GM21423 (cell line): ENCODE results near the gene SERPINE2.

ENCODE experiments used
- ATAC-seq: cut with Tn5 transposase; IDR thresholded peaks from one replicate; pipeline ENCODE4 v1.9.1; 2021; ENCODE audit warnings: mild to moderate bottlenecking, moderate library complexity; ENCODE audit not compliant: unreplicated experiment

SERPINE2 gene

GRCh38 chr2:224039080-224039769, at the start of gene SERPINE2:
TSS of gene SERPINE2 (minus strand) at chr2:224039286. CDS start at chr2:224001900, 37,386 bp downstream.
- ATAC-seq, result peak; percentile 60

GRCh38 chr2:224086226-224086914, 47.3 kb upstream of the SERPINE2 start:
- no peak for ATAC-seq

- no peak for ATAC-seq
Observed at GRCh38 chr2:224085811-224086210, 46.7 kb upstream of the SERPINE2 start.

GRCh38 chr2:224085246-224085645, 46.2 kb upstream of the SERPINE2 start:
- no peak for ATAC-seq

GRCh38 chr2:224084266-224084892, 45.3 kb upstream of the SERPINE2 start:
- no peak for ATAC-seq

GRCh38 chr2:224083638-224084037, 44.6 kb upstream of the SERPINE2 start:
- no peak for ATAC-seq

- no peak for ATAC-seq
Observed at GRCh38 chr2:224078656-224079055, 39.6 kb upstream of the SERPINE2 start.

- ATAC-seq, result no peak
Observed at GRCh38 chr2:224077773-224078507, 38.9 kb upstream of the SERPINE2 start.

- no peak for ATAC-seq
Observed at GRCh38 chr2:224075588-224075987, 36.5 kb upstream of the SERPINE2 start.

GRCh38 chr2:224073676-224074075, 34.6 kb upstream of the SERPINE2 start:
- no peak for ATAC-seq

GRCh38 chr2:224072541-224073188, 33.6 kb upstream of the SERPINE2 start:
- ATAC-seq, result no peak

- no peak for ATAC-seq
Observed at GRCh38 chr2:224069172-224069571, 30.1 kb upstream of the SERPINE2 start.

GRCh38 chr2:224063298-224063648, 24.2 kb upstream of the SERPINE2 start:
- peak; percentile 37 for ATAC-seq

GRCh38 chr2:224062481-224063297, 23.6 kb upstream of the SERPINE2 start:
- ATAC-seq, result peak; percentile 86

GRCh38 chr2:224060783-224061482, 21.8 kb upstream of the SERPINE2 start:
- ATAC-seq, result no peak

GRCh38 chr2:224059178-224059577, 20.1 kb upstream of the SERPINE2 start:
- ATAC-seq, result no peak

GRCh38 chr2:224058048-224058775, 19.1 kb upstream of the SERPINE2 start:
- ATAC-seq, result no peak

- ATAC-seq, result no peak
Observed at GRCh38 chr2:224056889-224057288, 17.8 kb upstream of the SERPINE2 start.

GRCh38 chr2:224055101-224055500, 16.0 kb upstream of the SERPINE2 start:
- no peak for ATAC-seq
